Stimulated activated CD8-positive, alpha-beta memory T cell treated with anti-CD3 and anti-CD28 coated beads, Interleukin-7, amount 100 ng/mL, for 1 hour (primary cell): Measurements from ENCODE around the gene SNRNP200.

Experiments
- DNase-seq, 2 donors: peaks; one replicate each; pipeline ENCODE4 v3.0.0-alpha.2; 2020; ENCODE audit warnings: low read depth in 2 of 2

SNRNP200 gene

DNA sequence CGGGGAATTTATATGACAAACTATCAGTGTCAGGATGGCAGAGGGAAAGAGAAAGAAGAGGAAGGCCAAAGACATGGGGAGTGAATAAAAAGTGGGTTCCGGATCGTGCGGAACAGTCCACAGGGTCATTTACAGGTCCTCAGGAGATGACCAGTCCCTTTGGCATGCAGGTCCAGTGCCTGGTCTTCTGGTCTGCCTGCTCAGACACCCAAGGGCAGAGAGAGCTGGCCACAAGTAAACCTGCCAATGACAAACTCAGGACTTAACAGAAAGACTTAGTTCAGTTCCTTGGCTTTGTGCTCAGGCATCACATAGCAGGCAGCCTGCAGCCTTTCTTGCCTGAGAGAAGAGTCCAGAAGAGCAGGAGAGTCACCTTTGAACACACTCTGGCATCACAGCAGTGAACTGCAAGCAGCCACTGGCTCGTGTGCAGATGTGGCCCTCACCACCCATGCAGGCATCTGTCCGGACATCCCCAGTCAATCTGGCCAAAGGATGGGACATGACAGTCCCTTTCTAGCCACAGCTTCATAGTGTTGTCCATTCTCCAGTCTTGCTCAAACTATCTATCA, 53.5 kb downstream of the SNRNP200 start:
- no peak for DNase-seq

DNA sequence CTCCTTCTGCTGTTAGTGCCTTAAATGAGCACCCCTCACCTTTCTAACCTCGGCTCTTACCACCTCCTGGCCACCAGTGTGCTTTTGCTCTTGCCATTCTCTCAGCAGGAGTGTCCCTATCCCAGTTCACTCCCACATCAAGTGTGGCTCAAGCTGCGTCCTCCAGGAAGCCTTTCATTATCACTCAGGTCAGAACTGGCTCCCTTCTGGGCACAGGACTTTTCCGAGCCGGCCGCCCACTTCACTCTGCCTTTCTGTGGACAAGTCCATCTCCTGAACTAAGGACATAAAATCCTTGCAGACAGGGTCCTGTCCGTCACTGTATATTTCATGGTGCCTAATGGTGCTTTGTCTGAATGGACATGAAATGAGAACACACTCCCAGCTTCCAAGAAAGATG, 55.2 kb downstream of the SNRNP200 start:
- no peak for DNase-seq

DNA sequence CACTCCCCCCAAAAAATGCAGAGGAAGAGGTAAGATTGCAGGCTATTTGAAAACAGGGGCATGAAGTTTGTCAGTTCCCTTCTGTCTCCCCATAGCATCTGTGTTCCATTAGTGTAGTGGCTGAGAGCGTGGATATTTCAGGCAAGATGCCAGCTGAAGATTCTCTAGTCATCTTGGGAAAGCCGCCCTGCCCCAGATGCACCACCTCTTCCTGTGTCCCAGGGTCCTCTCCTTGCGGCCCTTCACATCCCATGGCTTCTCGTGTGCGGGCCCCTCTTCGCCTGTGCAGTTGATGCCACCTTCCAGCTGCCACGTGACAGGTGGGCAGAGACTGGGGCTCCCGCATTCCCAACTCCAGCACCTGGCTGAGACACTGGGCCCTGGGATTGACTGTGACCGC, 55.7 kb downstream of the SNRNP200 start:
- DNase-seq = no peak

DNA sequence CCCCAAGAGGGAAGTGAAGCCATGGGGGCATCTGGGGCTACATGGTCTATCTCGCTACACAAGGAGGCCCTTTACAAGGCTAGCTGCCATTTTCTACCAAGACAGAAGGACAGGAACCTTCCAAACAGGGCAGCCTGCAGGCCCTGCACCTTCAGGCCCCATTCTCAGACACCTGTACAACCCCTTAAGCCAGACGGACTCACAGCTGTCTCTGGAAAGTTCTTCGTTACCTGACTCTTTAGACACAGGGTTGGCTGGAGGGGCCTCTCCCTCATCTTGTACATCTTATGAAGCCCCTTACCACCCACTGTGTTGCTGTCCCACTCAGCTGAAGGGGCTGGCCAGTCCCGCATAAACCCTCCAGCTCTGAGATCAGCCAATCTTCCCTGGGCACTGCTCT, 56.7 kb downstream of the SNRNP200 start:
- no peak for DNase-seq

DNA sequence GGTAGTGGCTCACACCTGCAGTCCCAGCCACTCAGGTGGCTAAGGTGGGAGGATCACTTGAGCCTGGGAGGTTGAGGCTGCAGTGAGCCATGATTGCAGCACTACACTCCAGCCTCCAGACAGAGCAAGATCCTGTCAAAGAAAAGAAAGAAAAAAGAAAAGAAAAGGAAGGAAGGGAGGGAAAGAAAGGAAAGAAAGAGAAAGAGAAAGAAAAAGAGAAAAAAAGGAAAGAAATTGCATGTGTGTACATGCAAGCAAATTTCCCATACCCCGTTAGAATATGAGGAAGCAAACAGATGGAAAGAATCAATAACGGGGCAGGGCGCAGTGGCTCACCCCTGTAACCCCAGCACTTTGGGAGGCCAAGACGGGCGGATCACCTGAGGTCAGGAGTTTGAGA, 57.5 kb downstream of the SNRNP200 start:
- no peak for DNase-seq

DNA sequence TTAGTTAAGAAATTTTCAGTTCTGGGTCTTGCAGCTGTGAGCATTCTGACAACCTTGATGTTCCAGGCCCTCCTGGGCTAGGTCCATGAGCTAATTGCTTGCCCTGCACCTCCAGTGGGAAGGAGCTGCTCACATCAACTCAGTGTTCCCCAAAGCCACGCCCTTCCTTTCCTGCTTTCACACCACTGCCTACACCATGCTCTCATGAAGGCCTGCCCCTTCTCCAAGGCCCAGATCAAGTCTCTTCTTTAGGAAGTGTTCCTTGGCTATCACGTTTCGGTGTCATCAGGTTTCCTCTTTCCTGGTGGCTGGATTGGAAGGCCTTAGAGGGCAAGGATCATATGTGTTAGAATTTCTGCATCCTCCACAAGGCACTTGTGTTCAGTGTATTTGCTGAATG, 58.3 kb downstream of the SNRNP200 start:
- DNase-seq = no peak

DNA sequence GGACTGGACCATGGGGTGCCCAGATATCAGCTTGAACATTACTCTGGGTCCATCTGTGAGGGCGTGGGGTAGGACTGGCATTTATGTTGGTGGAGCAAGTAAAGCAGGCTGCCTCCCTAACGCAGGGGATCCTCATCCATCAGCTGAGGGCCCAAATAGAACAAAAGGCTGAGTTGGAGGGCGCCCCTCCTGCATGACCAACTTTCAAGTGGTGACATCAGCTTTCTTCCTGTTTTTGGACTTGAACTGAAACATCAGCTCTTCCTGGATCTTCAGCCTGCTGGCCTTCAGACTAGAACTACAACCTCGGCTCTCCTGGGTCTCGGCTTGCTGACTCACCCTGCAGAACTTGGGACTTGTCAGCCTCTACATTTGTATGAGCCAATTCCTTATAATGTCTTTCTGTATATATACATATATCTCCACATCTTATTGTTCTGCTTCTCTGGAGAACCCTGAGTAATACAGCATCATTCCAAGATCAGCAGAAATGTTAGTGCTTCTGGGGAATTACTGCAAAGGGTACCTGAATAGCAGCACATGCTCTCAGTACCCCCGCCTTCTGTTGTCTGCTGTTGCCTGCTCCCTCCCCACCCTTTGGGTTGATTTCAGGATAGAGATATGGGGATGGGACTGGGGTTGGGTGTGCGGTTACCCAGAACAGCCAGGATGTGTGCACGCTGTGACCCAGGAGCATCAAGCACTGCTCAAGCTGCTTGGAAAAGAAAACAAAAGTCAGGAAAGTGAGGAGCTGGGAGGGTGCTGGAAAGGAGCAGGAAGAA, 59.5 kb downstream of the SNRNP200 start:
- no peak for DNase-seq

DNA sequence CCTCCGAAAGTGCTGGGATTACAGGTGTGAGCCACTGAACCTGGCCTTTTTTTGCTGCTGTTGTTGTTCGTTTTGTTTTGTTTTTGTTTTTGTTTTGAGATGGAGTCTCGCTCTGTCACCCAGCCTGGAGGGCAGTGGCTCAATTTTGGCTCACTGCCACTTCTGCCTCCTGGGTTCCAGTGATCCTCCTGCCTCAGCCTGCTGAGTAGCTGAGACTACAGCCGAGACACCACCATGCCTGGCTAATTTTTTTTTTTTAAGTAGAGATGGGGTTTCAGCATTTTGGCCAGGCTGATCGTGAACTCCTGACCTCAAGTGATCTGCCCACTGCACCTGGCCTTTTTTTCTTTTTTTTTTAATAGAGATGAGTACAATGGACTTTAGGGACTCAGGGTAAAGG, 61.5 kb downstream of the SNRNP200 start:
- DNase-seq = no peak

DNA sequence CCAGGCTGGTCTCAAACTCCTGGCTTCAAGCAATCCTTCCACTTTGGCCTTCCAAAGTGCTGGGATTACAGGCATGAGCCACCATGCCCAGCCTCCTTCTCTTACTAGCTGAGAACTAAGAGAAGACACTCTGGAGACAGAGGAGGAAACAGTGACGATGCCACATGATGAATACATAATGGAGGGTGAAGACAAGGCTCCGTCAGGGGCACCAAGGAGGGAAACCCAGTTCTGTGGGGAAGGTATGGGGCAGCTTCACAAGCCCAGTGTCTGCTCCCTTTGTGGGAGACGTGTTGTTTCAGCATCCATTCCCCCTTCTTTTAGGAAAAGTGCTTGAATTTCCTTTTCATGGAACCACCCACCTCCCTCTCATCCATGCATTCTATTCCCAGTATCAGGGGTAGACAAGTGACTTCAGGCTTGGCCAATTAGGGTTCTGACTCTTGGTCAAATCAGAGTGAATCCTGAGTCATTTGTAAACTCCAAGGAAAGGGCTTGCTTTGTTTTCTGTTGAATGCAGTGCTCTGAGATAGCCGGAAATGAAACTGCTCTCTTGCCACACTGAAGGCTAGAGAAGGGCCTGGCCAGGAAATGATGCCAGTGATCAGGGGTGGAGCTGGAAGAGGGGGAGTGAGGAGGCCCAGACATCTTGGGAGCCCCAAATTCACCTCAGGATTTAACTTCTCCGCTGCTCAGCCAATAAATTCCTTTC, 63.3 kb downstream of the SNRNP200 start:
- peak in 1 of 2 donors; percentile 14 for DNase-seq

DNA sequence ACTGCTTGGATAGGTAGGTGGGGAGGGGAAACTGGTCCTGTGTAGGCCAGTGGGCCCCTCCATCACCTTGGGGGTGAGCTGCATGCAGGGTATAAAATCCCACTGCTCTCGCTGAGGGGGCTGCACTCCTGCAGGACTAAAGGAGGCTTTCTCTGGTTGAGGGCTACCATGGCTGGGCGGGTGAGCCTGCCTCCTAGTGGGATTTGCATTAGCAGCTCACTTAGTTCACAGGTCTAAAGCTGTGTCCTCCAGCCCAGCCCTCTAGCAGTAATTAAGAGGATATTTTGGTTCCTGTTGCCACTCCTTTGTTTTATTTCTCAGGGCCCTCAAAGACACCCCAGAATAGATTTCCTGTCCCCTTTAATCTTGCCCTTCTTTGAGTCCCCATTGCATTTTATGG, 64.1 kb downstream of the SNRNP200 start:
- DNase-seq = no peak

DNA sequence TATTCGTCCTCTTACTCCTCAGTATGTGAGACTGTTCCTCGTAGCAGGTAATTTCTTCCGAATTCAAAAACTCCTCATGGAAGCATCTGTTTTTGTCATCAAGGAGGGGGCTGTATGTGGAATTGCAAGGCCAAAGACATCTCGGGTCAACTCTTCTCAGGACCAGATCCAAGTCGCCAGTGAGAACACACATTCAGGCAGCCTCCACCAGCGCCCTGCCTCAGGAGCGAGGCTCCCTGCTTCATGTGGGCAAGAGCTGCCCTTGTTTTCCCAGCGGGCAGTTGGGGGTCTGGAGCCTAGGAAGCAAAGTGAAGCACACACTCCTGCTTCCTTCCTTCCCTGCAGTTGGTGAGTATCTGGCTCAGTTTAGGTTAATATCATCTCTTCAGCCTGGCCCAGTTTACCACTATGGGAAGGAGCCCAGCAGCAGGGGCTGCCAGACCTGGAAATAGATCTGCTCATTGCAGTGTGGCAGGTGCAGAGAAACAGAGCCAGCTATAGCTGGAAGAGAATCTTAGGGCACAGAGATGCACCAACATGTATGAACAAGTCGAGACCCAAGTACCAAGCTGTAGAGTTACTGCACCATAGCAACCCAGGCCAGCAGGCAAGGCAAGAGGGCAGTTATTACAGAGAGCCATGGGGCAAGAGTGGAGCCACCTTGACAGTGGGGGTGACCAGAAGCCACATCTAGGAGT, 64.9 kb downstream of the SNRNP200 start:
- DNase-seq = no peak

DNA sequence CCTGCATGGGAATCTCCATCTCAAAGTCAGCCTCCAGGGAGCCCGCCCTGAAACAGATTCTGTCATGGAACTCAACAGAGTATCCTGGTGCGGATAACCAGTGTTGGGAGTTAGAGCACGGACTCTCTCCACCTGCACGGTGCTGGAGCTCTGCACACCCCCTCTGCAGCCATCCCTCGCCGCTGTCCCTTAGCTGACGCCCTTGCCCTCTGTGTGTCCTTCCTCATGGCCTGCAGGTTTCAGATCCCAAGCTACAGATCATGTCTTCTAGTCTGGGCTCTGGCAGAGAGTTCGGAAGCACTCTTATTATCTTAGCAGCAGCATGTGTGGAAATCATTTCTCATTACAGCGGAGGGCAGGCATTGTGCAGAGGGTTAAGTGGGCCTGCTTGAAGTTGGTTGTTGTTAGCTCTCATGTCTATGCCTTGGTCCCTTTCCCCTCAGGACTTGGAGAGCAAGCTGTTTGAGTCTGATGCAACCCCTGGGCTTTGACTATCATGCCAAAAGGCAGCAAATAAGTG, 65.5 kb downstream of the SNRNP200 start:
- no peak for DNase-seq

DNA sequence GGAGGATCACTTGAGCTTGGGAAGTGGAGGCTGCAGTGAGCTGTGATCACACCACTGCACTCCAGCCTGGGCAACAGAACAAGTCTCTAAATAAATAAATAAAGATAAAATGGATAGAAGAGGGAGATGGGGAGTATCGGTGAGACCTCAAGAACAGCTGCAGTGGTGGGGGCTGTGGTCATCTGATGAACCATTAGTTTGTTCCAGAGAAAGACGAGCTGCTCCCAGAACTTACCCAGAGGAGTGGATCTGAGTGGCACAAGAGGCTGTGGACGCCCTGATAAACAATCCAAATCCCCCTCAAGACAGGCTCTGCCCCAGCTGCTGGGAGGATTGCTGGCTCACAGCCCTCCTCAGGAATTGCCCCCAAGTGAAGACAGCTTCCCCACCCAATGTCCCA, 66.3 kb downstream of the SNRNP200 start:
- no peak for DNase-seq

DNA sequence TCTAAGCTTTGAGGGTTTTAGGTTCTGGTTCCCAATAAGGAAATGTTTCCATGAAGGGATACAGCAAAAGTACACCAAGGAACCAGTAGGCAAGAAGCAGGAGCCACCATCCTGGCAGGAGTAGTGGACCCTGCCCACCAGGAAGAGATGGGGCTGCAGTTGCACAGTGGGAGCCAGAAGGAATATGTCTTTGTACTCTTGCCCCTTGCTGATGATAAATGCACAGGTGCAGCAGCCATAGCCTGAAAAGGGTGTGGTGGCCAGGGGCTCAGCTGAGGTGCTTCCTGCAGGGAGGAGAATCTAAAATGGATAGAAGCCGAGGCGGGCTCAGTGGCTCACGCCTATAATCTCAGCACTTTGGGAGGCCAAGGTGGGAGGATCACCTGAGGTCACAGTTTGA, 67.1 kb downstream of the SNRNP200 start:
- DNase-seq = no peak

DNA sequence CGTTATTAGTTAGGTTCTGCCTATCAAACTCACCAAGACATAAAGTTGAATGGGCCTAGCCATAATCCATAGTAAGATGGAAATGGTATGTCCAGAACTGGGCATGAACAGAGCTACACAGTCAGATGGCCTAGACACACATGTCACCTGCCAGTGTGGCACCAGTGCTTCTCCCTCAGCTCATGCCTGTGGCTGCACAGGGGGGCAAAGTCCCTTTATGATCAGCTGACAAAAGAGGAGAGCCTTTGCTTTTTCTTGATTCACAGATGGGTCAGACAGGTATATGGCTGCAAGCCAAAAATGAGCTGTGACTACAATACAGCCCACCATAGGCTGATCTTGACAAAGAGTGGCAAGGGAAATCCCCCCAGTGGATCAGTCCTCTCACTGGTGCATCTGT, 68.5 kb downstream of the SNRNP200 start:
- no peak for DNase-seq

DNA sequence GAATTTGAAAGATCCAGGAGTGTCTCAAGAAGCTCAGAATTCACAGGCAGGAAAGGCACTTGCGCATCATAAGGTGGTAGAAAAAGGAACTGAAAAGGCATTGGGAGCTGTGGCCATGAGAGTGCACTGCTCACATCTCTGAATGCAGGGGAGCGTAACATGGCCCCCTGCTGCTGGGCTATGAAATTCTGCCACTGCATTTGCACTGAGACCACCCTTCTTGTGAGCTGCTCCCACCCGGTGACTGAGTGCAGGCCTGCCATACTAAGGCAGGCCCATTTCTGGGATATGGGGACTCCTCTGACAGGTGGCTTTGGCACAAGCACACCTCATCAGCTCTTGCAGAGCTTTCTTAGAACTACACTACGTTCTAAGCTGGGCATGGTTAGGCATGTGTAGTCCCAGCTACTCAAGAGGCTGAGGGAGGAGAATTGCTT, 71.4 kb downstream of the SNRNP200 start:
- DNase-seq = no peak

DNA sequence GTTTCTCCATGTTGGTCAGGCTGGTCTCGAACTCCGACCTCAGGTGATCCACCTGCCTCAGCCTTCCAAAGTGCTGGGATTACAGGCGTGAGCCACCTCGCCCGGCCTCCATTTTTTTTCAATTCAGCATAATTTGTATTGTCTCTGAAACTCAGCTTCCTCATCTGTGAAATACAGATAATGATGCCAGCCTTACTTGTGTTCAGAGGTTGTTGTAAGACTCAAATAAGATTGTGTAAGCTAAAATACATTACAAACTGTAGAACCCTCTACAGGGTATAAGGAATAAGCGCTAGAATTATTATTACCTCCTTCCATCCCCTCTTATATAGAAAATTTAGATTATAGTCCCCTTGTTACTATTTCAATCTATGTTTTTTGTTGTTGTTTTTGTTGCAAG, 71.9 kb downstream of the SNRNP200 start:
- DNase-seq = no peak

DNA sequence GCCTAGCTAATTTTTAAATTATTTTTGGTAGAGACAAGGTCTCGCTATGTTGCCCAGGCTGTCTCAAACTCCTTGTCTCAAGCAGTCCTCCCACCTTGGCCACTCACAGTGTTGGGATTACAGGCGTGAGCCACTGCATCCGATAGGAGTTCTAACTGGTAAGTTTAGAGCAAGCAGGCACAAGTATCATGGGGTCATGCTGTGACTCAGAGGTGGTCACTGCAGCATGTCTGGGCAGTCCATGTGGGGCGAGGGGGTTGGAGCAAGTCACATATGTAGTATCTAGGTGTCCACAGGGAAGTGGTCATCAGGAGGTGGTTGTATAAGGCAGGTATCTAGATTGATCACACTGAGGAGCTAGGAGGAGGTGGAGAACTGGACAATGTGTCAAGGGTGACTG, 74.0 kb downstream of the SNRNP200 start:
- no peak for DNase-seq

DNA sequence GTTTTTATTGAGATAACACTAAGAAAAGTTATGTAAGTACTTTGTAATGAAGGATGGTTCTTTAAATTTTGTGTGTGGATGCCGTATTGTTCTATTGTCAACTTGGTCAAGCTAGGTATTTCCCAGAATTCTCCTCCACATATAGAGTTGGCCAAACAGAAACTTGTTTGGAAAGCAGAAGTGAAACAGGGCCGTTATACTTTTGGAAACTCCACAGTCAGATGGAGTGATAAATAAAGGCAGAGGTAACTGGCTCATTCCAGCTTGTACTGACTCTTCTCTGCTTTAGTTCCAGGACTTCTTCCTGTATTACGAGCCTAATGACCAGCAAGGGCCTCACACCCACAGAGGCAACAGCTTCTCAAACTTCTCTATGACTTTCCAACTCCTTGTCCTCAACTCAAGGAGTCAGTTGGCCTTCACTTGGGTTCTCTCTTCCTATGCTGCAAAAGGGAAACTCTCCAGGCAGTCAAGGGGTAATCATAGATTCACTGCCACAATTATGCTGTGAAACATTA, 80.3 kb downstream of the SNRNP200 start:
- DNase-seq = no peak
